ENCODE results near the gene POLE3. TPM values are rescaled to one million over a fixed set of nuclear protein-coding genes. Genes with fewer than 3 reads are reported as not detected.
"Not testable (repeated sequence)": the region's sequence is repeated elsewhere in the genome, so short reads cannot be mapped to it uniquely, and the experiment has no call there.

The POLE3 gene
- total RNA-seq, 1 donor from 2014 or later = 31.0 TPM

DNA sequence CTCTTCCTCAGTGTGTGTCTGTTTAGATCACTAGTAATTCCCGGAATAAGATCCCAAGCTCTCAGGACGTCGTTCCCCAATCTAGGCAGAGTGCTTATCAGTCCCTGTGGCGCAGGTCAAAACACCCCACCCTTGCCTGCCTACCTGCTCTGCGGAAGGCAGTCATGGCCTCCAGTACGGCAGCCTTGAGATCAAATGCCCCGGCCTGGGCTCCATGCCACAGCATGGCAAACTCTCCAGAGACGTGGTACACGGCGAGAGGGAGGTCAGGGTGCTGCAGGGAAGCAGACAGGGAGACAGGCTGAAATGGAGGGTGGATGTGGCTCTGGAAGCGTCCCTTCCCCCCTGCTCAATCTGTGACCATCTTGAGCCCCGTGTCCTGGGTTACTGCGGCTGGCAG is 21.6 kb downstream of the POLE3 start:
- Histone ChIP-seq H3K27ac (no peak overlapping the region), H3K4me1 (no peaks in the 10 kb centered on the region), H3K36me3 (peaks cover 70% of the 10 kb centered on the region), H3K4me3 (no peak overlapping the region), H3K27me3 (no peaks in the 10 kb centered on the region), H3K9me3 (no peaks in the 10 kb centered on the region)
- intact Hi-C loops (cut with DNase I) = no loop called here
- peak; percentile 46 for DNase-seq
- TF ChIP-seq, protein P1, sequence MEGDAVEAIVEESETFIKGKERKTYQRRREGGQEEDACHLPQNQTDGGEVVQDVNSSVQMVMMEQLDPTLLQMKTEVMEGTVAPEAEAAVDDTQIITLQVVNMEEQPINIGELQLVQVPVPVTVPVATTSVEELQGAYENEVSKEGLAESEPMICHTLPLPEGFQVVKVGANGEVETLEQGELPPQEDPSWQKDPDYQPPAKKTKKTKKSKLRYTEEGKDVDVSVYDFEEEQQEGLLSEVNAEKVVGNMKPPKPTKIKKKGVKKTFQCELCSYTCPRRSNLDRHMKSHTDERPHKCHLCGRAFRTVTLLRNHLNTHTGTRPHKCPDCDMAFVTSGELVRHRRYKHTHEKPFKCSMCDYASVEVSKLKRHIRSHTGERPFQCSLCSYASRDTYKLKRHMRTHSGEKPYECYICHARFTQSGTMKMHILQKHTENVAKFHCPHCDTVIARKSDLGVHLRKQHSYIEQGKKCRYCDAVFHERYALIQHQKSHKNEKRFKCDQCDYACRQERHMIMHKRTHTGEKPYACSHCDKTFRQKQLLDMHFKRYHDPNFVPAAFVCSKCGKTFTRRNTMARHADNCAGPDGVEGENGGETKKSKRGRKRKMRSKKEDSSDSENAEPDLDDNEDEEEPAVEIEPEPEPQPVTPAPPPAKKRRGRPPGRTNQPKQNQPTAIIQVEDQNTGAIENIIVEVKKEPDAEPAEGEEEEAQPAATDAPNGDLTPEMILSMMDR (IDR thresholded peaks at IDR 0.05) = no peak
- no peak for ATAC-seq

DNA sequence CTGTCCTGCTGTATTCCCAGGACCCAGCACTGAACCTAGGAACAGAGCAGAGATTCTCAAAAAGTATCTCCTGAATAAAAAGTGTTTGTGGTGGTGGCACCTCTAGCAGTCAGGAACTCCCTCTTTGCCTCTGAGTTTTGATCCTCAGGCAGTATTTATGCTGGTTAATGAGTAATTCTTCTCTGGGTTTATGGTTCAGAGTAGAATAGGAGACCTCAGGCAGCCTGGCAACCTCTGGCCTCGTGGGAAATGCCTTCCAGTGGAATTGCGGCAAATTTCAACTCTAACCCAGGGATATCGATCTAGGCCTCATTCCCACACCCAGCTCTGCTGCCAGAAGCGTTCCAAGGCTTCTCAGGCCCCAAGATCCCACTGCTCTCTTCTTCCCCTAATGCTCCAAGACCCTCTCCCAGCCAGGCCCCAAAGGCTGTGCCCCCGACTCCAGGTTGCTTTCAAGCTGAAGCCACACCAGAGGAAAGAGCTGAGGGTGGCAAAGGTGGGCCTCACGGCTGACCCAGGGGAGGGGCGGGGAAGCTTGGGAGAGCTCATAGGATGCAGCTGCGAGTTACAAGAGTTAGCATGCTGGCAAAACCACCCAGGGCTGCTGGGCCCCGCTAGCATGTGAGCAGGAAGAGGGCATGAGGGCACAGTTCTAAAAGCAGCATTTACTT is 22.8 kb downstream of the POLE3 start:
- H3K4me1 ChIP-seq = no peaks in the 10 kb centered on the region
- TF ChIP-seq, protein P1 (IDR thresholded peaks at IDR 0.05) = no peak
- H3K36me3 ChIP-seq = peaks cover 60% of the 10 kb centered on the region
- H3K4me3 ChIP-seq = no peak overlapping the region
- H3K9me3 ChIP-seq = no peaks in the 10 kb centered on the region
- no peaks in the 10 kb centered on the region for H3K27me3 ChIP-seq
- peak; percentile 37 for DNase-seq
- intact Hi-C loops (cut with DNase I) = no loop called here
- ATAC-seq = no peak
- no peak overlapping the region for H3K27ac ChIP-seq

DNA sequence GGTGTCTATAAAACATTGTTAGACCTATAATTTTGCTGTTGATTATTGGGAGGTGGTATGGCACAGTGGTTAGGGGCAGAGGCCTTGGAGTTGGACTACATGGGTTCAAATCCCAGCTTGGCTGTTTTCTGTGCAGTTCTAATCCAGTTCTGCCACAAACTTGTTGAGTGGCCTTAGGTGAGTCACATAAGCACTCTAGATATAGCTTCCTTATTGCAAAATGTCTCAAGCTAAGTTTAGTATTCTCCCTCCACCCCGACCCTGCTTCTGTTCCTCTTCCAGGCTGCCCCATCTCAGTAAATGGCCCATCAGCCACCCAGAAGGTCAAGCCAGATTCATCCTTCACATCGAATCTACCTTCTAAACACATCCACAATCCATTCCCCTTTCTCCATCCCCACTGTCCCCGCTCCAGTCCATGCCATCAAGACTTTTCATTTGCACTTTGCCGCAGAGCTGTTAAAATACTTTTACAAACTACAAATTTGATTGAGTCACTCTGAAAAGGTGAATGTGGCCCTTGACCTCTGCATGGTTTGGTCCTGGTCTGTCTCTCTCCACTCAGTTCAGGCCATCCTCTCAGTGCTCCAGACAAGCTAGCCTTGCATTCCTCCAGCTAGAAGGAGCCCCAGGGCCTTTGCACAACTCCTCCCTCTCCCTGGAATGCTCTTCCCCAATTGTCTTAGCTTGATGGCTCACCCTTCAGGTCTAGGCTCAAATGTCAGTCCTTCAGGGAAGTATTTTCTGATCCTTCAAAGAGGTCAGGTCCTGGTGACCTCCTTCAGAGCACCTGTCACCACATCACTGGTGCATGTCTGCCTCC is 23.7 kb downstream of the POLE3 start:
- Histone ChIP-seq H3K4me1 (no peaks in the 10 kb centered on the region), H3K36me3 (peaks cover 52% of the 10 kb centered on the region), H3K27ac (no peak overlapping the region), H3K27me3 (no peaks in the 10 kb centered on the region), H3K4me3 (no peak overlapping the region), H3K9me3 (no peaks in the 10 kb centered on the region)
- intact Hi-C loops (cut with DNase I) = no loop called here
- TF ChIP-seq, protein P1 (IDR thresholded peaks at IDR 0.05) = no peak
- ATAC-seq (no peak), DNase-seq (peak; percentile 22)

DNA sequence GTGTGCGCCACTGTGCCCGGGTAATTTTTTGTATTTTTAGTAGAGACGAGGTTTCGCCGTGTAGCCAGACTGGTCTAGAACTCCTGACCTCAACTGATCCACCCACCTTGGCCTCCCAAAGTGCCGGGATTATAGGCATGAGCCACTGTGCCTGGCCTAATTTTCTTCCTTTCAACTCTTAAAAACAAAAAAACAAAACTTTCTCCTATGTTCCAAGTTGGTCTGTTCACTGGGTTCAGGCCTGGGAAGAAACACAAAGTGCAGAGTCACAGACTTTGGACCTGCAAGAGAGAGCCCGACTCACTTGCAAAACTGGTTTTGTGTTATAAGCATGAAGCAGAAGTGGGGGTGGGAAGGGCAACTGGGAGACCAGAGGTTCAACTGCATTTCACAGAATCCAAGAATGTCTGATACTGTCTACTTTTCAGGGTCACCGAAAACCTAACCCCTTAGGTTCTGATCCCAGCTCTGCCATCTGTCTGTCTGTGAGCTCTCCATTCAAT is 28.5 kb downstream of the POLE3 start:
- TF ChIP-seq, protein P1 (IDR thresholded peaks at IDR 0.05) = no peak
- peak; percentile 38 for DNase-seq
- peak; percentile 81 for ATAC-seq
- Histone ChIP-seq H3K36me3 (peaks cover 4% of the 10 kb centered on the region), H3K27ac (peak overlapping the region; percentile 51), H3K4me1 (no peaks in the 10 kb centered on the region), H3K9me3 (no peaks in the 10 kb centered on the region), H3K27me3 (no peaks in the 10 kb centered on the region), H3K4me3 (no peak overlapping the region)
- intact Hi-C loops (cut with DNase I) = no loop called here

DNA sequence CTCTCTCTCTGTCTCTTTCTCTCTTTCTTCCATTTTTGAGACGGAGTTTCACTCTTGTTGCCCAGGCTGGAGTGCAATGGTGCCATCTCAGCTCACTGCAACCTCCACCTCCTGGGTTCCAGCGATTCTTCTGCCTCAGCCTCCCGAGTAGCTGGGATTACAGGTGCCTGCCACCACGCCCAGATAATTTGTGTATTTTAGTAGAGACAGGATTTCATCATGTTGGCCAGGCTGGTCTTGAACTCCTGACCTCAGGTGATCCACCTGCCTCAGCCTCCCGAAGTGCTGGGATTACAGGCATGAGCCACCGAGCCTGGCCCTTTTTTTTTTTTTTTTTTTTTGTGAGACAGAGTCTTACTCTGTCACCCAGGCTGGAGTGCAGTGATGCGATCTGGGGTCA is 29.0 kb downstream of the POLE3 start:
- ATAC-seq; H3K27ac ChIP-seq; H3K4me3 ChIP-seq; intact Hi-C loops (cut with DNase I); H3K4me1 ChIP-seq; H3K27me3 ChIP-seq; H3K9me3 ChIP-seq; H3K36me3 ChIP-seq: not testable (repeated sequence)
- DNase-seq = peak; percentile 11

DNA sequence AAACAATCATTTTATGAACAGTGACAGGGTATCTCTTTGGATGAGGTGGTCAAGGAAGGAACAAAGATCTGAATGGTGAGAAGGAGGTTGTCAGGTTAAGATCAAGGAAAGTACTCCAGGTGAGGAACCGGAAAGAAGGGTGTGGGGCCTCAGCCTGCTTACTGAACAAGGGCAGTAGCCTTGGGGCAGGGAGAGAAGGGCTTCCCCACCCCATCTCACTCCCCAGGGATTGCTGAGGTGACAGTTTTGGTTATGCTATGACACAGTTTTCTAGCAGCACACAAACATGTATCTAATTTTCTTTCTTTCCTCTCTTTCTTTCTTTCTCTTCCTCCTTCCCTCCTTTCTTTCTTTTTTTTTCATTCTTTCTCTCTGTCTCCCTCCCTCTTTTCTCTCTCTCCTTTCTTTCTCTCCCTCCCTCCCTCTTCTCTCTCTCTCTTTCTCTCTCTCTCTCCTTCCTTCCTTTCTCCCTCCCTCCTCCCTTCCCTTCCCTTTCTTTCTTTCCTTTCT is 29.6 kb downstream of the POLE3 start:
- Histone ChIP-seq H3K27me3 (no peaks in the 10 kb centered on the region), H3K27ac (no peak overlapping the region)

DNA sequence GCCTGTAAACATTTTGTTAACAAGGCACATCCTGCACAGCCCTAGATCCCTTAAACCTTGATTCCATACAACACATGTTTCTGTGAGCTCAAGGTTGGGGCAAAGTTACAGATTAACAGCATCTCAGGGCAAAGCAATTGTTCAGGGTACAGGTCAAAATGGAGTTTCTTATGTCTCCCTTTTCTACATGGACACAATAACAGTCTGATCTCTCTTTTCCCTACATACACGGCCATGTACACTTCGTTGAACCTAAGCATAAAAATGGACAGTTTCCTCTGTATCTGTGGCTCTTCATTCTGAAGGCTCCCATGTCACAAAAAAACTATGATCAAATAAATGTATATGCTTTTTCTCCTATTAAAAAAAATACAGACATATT is 30.7 kb downstream of the POLE3 start:
- H3K4me3 ChIP-seq; ATAC-seq; H3K9me3 ChIP-seq; DNase-seq; H3K27me3 ChIP-seq; H3K27ac ChIP-seq; intact Hi-C loops (cut with DNase I); H3K4me1 ChIP-seq; H3K36me3 ChIP-seq: not testable (repeated sequence)

More for the DNA sequence above, 29.6 kb downstream of the POLE3 start:
- intact Hi-C loops (cut with DNase I) = no loop called here
- Histone ChIP-seq H3K36me3 (no peaks in the 10 kb centered on the region), H3K4me3 (no peak overlapping the region), H3K4me1 (no peaks in the 10 kb centered on the region), H3K9me3 (no peaks in the 10 kb centered on the region)
- TF ChIP-seq, protein P1 (IDR thresholded peaks at IDR 0.05) = no peak
- DNase-seq (peak; percentile 9), ATAC-seq (no peak)

DNA sequence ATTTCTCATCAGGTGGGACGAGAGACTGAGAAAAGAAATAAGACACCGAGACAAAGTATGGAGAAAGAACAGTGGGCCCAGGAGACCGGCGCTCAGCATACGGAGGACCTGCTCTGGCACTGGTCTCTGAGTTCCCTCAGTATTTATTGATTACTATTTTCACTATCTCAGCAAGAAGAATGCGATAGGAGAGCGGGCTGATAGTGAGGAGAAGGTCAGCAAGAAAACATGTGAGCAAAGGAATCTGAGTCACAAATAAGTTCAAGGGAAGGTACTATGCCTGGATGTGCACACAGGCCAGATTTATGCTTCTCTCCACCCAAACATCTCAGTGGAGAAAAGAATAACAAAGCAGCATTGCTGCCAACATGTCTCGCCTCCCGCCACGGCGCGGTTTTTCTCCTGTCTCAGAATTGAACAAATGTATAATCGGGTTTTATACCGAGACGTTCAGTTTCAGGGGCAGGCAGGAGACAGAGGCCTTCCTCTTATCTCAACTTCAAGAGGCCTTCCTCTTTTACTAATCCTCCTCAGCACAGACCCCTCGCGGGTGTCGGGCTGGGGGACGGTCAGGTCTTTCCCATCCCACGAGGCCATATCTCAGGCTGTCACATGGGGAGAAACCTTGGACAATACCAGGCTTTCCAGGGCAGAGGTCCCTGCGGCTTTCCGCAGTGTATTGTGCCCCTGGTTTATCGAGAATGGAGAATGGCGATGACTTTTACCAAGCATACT is 31.2 kb downstream of the POLE3 start:
- intact Hi-C loops (cut with DNase I); H3K36me3 ChIP-seq; ATAC-seq; H3K27ac ChIP-seq; H3K9me3 ChIP-seq; H3K4me3 ChIP-seq; H3K4me1 ChIP-seq; H3K27me3 ChIP-seq: not testable (repeated sequence)
- DNase-seq = peak; percentile 30
